ENCODE data around the gene ARHGAP20.
A peak's percentile ranks its signal among the peaks of the same experiment; 100 is the strongest.

Gene ARHGAP20

GRCh38 chr11:110711776-110712658, at the start of gene ARHGAP20:
Gene ARHGAP20 (minus strand): TSS chr11:110712437. CDS start chr11:110712231, 206 bp downstream.
- DNase-seq (ENCODE audit: low spot score): no peak

- no peak for DNase-seq (ENCODE audit: low spot score)
These were observed 49.8 kb upstream of the ARHGAP20 start for GRCh38 chr11:110761991-110762390.

- DNase-seq (ENCODE audit: low spot score): no peak
These were observed 48.9 kb upstream of the ARHGAP20 start for GRCh38 chr11:110761131-110761530.

GRCh38 chr11:110759972-110760381, 47.7 kb upstream of the ARHGAP20 start:
- DNase-seq (ENCODE audit: low spot score): no peak

- no peak for DNase-seq (ENCODE audit: low spot score)
These were observed 45.9 kb upstream of the ARHGAP20 start for GRCh38 chr11:110757962-110758755.

- DNase-seq (ENCODE audit: low spot score): no peak
These were observed 44.8 kb upstream of the ARHGAP20 start for GRCh38 chr11:110757066-110757465.

- no peak for DNase-seq (ENCODE audit: low spot score)
These were observed 43.7 kb upstream of the ARHGAP20 start for GRCh38 chr11:110755941-110756340.

- no peak for DNase-seq (ENCODE audit: low spot score)
These were observed 40.7 kb upstream of the ARHGAP20 start for GRCh38 chr11:110752890-110753289.

GRCh38 chr11:110750100-110750499, 37.9 kb upstream of the ARHGAP20 start:
- DNase-seq (ENCODE audit: low spot score): no peak

GRCh38 chr11:110747531-110747930, 35.3 kb upstream of the ARHGAP20 start:
- DNase-seq (ENCODE audit: low spot score): no peak

GRCh38 chr11:110738641-110739040, 26.4 kb upstream of the ARHGAP20 start:
- peak; percentile 20 for DNase-seq (ENCODE audit: low spot score)

- DNase-seq (ENCODE audit: low spot score): no peak
These were observed 25.4 kb upstream of the ARHGAP20 start for GRCh38 chr11:110737593-110737992.

GRCh38 chr11:110736171-110736553, 23.9 kb upstream of the ARHGAP20 start:
- no peak for DNase-seq (ENCODE audit: low spot score)

GRCh38 chr11:110735455-110736170, 23.4 kb upstream of the ARHGAP20 start:
- no peak for DNase-seq (ENCODE audit: low spot score)

GRCh38 chr11:110734790-110735189, 22.6 kb upstream of the ARHGAP20 start:
- no peak for DNase-seq (ENCODE audit: low spot score)

- no peak for DNase-seq (ENCODE audit: low spot score)
These were observed 18.5 kb upstream of the ARHGAP20 start for GRCh38 chr11:110730773-110731172.

- DNase-seq (ENCODE audit: low spot score): no peak
These were observed 16.6 kb upstream of the ARHGAP20 start for GRCh38 chr11:110728883-110729282.

GRCh38 chr11:110728476-110728875, 16.2 kb upstream of the ARHGAP20 start:
- DNase-seq (ENCODE audit: low spot score): no peak

- DNase-seq (ENCODE audit: low spot score): no peak
These were observed 12.1 kb upstream of the ARHGAP20 start for GRCh38 chr11:110724358-110724757.

GRCh38 chr11:110720431-110721275, 8.4 kb upstream of the ARHGAP20 start:
- no peak for DNase-seq (ENCODE audit: low spot score)

GRCh38 chr11:110716361-110716760, 4.1 kb upstream of the ARHGAP20 start:
- no peak for DNase-seq (ENCODE audit: low spot score)
